Measurements from ENCODE around the gene BLOC1S4. TPM values are rescaled to one million over a fixed set of nuclear protein-coding genes. Genes with fewer than 3 reads are reported as not detected.

Gene BLOC1S4
- total and polyA plus RNA-seq, 2 donors (not counting 1 experiment from before 2014, with no cell fraction given), result 26.3 to 35.5 TPM

DNA sequence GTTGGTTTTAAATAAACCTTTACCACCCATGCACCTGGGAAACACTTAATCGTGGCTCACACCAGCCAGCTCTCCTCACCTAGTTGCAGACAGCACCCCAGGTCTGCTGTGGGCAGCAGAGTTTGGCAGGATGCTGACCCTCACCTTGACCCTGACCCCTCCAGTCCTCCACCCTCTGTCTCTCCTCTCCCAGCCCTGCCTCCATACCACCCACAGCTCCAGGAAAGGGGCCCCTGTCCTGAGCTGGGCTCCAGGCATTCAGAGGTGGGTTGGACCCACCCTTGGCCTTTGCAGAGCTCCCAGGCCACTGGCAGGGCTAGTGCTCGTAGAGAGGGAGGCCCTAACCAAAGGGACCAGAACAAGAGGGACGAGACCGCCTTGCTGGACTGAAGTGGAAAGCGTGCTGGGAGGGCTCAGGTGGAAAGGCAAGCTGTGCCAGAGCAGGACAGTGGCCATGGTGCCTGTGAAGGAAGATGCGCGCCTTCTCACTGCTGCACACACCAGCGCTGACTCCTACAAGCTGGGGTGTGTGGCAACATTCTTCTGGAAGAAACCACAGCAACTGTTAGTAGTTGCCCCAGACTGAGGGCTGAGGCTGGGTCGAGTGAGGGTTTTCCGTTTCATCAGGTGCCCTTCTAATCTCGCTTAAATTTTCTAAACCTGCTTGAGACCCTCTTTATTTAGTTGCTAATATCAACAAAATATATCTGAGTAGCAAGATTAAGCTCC, 32.9 kb upstream of the BLOC1S4 start:
- H3K27ac Mint-ChIP-seq, result no peak overlapping the region
- no peak for TF ChIP-seq EZH2 (IDR thresholded peaks at IDR 0.05; ENCODE audit: borderline replicate concordance, insufficient read depth, low read depth, low read length, poor library complexity, severe bottlenecking)
- TF ChIP-seq, protein P1, sequence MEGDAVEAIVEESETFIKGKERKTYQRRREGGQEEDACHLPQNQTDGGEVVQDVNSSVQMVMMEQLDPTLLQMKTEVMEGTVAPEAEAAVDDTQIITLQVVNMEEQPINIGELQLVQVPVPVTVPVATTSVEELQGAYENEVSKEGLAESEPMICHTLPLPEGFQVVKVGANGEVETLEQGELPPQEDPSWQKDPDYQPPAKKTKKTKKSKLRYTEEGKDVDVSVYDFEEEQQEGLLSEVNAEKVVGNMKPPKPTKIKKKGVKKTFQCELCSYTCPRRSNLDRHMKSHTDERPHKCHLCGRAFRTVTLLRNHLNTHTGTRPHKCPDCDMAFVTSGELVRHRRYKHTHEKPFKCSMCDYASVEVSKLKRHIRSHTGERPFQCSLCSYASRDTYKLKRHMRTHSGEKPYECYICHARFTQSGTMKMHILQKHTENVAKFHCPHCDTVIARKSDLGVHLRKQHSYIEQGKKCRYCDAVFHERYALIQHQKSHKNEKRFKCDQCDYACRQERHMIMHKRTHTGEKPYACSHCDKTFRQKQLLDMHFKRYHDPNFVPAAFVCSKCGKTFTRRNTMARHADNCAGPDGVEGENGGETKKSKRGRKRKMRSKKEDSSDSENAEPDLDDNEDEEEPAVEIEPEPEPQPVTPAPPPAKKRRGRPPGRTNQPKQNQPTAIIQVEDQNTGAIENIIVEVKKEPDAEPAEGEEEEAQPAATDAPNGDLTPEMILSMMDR (IDR thresholded peaks at IDR 0.05), result no peak
- WGBS (ENCODE audit: insufficient coverage), result 86% methylated on average over 5 of the region's 11 CpGs

DNA sequence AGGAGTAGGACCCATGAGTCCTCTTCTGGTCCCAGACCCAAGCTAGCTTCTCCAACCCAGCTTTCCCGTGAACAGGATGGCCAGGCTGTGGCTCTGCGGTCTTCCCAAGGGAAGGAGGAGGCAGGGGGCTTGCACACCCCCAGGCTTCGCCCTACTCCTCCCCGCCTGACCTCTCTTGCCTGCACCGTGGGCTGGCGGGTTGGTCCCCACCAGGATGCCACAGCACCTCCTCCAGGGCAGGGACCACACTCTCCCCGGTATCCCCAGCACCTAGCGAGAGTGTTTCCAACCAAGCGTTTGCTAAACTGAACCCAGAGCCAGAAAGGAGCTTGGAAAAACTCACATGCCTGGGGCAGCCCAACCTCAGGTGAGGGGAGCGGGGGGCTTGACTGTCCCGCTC, 31.3 kb upstream of the BLOC1S4 start:
- Histone ChIP-seq H3K4me1 (ENCODE audit: control insufficient read depth in 2 of 2, insufficient read depth in 2 of 2, low read length in 2 of 2) (no peaks in the 10 kb centered on the region), H3K27me3 (replicated peaks in 1 of 4; ENCODE audit: control extremely low read depth in 1 of 4, control insufficient read depth in 3 of 4, insufficient read depth in 4 of 4, low read length in 3 of 4) (peaks cover 0 to 14% (median 0%) of the 10 kb centered on the region in 4 experiments), H3K79me2 (ENCODE audit: control insufficient read depth, insufficient read depth, low read length) (peaks cover 16% of the 10 kb centered on the region), H3K27ac (ENCODE audit: low read length in 2 of 2) (no peak overlapping the region), H3K4me2 (replicated peaks; ENCODE audit: low read depth, low read length, poor library complexity, severe bottlenecking) (no peak overlapping the region), H3K9me3 (ENCODE audit: control extremely low read depth in 1 of 3, control insufficient read depth in 2 of 3, insufficient read depth in 1 of 3, low read length in 2 of 3) (peaks cover 0 to 10% (median 2%) of the 10 kb centered on the region in 3 donors), H3K9ac (ENCODE audit: low read length) (no peak overlapping the region), H3K36me3 (replicated peaks in 1 of 2; ENCODE audit: control extremely low read depth in 1 of 2, control insufficient read depth in 1 of 2, extremely low read depth in 1 of 2, insufficient read depth in 2 of 2, low read length in 1 of 2) (no peaks in the 10 kb centered on the region), H3K4me3 (ENCODE audit: control extremely low read depth in 1 of 5, extremely low read depth in 1 of 5, insufficient read depth in 1 of 5, low read depth in 2 of 5, low read length in 4 of 5) (no peak overlapping the region), H4K20me1 (ENCODE audit: control insufficient read depth, insufficient read depth, low read length, poor library complexity, severe bottlenecking) (no peaks in the 10 kb centered on the region), H2AFZ (ENCODE audit: insufficient read depth, low read depth, low read length, poor library complexity, severe bottlenecking) (no peak overlapping the region)
- ChIA-PET POLR2A (no interaction called here), CTCF (no interaction called here)
- H3K27me3 Mint-ChIP-seq, result peaks cover 4% of the 10 kb centered on the region
- 94% methylated on average over 10 of the region's 11 CpGs for WGBS (ENCODE audit: insufficient coverage)
- DNase-seq (no peak), ATAC-seq (ENCODE audit: low read depth) (no peak)
- H3K4me3 Mint-ChIP-seq, result no peak overlapping the region
- H3K4me1 Mint-ChIP-seq, result no peaks in the 10 kb centered on the region
- intact Hi-C loops (cut with micrococcal nuclease), result no loop called here
- H3K9me3 Mint-ChIP-seq (ENCODE audit: insufficient read depth), result no peaks in the 10 kb centered on the region
- H3K27ac Mint-ChIP-seq, result no peak overlapping the region
- TF ChIP-seq EZH2 (IDR thresholded peaks at IDR 0.05; ENCODE audit: borderline replicate concordance, insufficient read depth, low read depth, low read length, poor library complexity, severe bottlenecking), result no peak
- TF ChIP-seq, protein P1 (IDR thresholded peaks at IDR 0.05), result no peak

More for the DNA sequence above, 32.9 kb upstream of the BLOC1S4 start:
- Histone ChIP-seq H3K79me2 (ENCODE audit: control insufficient read depth, insufficient read depth, low read length) (peaks cover 21% of the 10 kb centered on the region), H4K20me1 (ENCODE audit: control insufficient read depth, insufficient read depth, low read length, poor library complexity, severe bottlenecking) (no peaks in the 10 kb centered on the region), H3K27ac (ENCODE audit: low read length in 2 of 2) (no peak overlapping the region), H3K4me3 (ENCODE audit: control extremely low read depth in 1 of 5, extremely low read depth in 1 of 5, insufficient read depth in 1 of 5, low read depth in 2 of 5, low read length in 4 of 5) (no peak overlapping the region), H3K4me1 (ENCODE audit: control insufficient read depth in 2 of 2, insufficient read depth in 2 of 2, low read length in 2 of 2) (no peaks in the 10 kb centered on the region), H3K4me2 (replicated peaks; ENCODE audit: low read depth, low read length, poor library complexity, severe bottlenecking) (no peak overlapping the region), H3K36me3 (replicated peaks in 1 of 2; ENCODE audit: control extremely low read depth in 1 of 2, control insufficient read depth in 1 of 2, extremely low read depth in 1 of 2, insufficient read depth in 2 of 2, low read length in 1 of 2) (peaks cover 0 to 3% of the 10 kb centered on the region in 2 experiments), H2AFZ (ENCODE audit: insufficient read depth, low read depth, low read length, poor library complexity, severe bottlenecking) (no peak overlapping the region), H3K9ac (ENCODE audit: low read length) (no peak overlapping the region), H3K9me3 (ENCODE audit: control extremely low read depth in 1 of 3, control insufficient read depth in 2 of 3, insufficient read depth in 1 of 3, low read length in 2 of 3) (peaks cover 0 to 10% (median 2%) of the 10 kb centered on the region in 3 donors), H3K27me3 (replicated peaks in 1 of 4; ENCODE audit: control extremely low read depth in 1 of 4, control insufficient read depth in 3 of 4, insufficient read depth in 4 of 4, low read length in 3 of 4) (peaks cover 0 to 2% (median 0%) of the 10 kb centered on the region in 4 experiments)
- DNase-seq (no peak), ATAC-seq (ENCODE audit: low read depth) (no peak)
- POLR2A ChIA-PET, result no interaction called here
- Mint-ChIP-seq H3K4me3 (no peak overlapping the region), H3K9me3 (ENCODE audit: insufficient read depth) (no peaks in the 10 kb centered on the region), H3K27me3 (peaks cover 4% of the 10 kb centered on the region), H3K4me1 (peaks cover 2% of the 10 kb centered on the region)
- intact Hi-C loops (cut with micrococcal nuclease), result no loop called here
- CTCF ChIA-PET, result no interaction called here
